ENCODE results near the gene HOGA1.

GRCh38 chr10:97644936-97645335, 60.7 kb downstream of the HOGA1 start:
- TF ChIP-seq, protein P1, sequence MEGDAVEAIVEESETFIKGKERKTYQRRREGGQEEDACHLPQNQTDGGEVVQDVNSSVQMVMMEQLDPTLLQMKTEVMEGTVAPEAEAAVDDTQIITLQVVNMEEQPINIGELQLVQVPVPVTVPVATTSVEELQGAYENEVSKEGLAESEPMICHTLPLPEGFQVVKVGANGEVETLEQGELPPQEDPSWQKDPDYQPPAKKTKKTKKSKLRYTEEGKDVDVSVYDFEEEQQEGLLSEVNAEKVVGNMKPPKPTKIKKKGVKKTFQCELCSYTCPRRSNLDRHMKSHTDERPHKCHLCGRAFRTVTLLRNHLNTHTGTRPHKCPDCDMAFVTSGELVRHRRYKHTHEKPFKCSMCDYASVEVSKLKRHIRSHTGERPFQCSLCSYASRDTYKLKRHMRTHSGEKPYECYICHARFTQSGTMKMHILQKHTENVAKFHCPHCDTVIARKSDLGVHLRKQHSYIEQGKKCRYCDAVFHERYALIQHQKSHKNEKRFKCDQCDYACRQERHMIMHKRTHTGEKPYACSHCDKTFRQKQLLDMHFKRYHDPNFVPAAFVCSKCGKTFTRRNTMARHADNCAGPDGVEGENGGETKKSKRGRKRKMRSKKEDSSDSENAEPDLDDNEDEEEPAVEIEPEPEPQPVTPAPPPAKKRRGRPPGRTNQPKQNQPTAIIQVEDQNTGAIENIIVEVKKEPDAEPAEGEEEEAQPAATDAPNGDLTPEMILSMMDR (IDR thresholded peaks at IDR 0.05), result no peak
- no peak for TF ChIP-seq POLR2A (IDR thresholded peaks at IDR 0.05)
